Measurements from ENCODE around the gene NEK7.
"Not testable (repeated sequence)": the region's sequence is repeated elsewhere in the genome, so short reads cannot be mapped to it uniquely, and the experiment has no call there.

Gene NEK7

DNA sequence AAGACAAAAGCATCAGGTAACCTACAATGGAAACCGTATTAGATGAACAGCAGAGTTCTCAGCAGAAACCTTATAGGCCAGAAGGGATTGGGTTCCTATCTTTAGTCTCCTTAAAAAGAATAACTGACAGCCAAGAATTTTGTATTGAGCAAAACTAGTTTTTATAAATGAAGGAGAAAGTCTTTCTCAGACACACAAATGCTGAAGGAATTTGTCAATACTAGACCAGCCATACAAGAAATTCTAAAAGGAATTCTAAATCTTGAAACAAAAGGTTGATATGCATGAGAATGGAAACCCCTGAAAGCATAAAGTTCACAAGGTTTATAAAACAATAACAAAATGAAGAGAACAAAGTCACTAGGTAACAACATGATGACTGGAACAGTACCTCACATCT is 58.1 kb downstream of the NEK7 start:
- Histone ChIP-seq H3K4me1 (ENCODE audit: control insufficient read depth in 2 of 2, insufficient read depth in 1 of 2, low read depth in 1 of 2, low read length in 2 of 2) (no peaks in the 10 kb centered on the region), H3K18ac (ENCODE audit: low read length) (no peak overlapping the region), H3K27me3 (ENCODE audit: control insufficient read depth in 3 of 3, insufficient read depth in 3 of 3, low read depth in 1 of 3, low read length in 3 of 3) (no peaks in the 10 kb centered on the region), H2AK5ac (ENCODE audit: low read depth, low read length) (no peak overlapping the region), H3K23ac (ENCODE audit: low read depth, low read length, poor library complexity) (no peak overlapping the region), H2BK120ac (ENCODE audit: low read depth, low read length) (no peak overlapping the region), H3K9me3 (replicated peaks in 1 of 2; ENCODE audit: control insufficient read depth in 2 of 2, insufficient read depth in 1 of 2, low read depth in 1 of 2, low read length in 2 of 2) (peaks cover 9 to 48% of the 10 kb centered on the region in 2 donors), H3K4me3 (ENCODE audit: low read length in 2 of 2) (no peak overlapping the region), H2BK12ac (ENCODE audit: low read length) (no peak overlapping the region), H3K4me2 (ENCODE audit: insufficient read depth, low read length, poor library complexity, severe bottlenecking) (no peak overlapping the region), H3K36me3 (replicated peaks in 1 of 2; ENCODE audit: control insufficient read depth in 2 of 2, insufficient read depth in 2 of 2, low read length in 2 of 2) (peaks cover 10 to 13% of the 10 kb centered on the region in 2 donors), H3K9ac (ENCODE audit: low read depth, low read length, poor library complexity) (no peak overlapping the region), H3K14ac (ENCODE audit: low read length) (no peak overlapping the region), H2AFZ (ENCODE audit: low read length) (no peak overlapping the region), H3K79me1 (ENCODE audit: low read depth, low read length) (no peaks in the 10 kb centered on the region), H4K91ac (ENCODE audit: low read depth, low read length, poor library complexity) (no peak overlapping the region), H3K27ac (replicated peaks; ENCODE audit: low read length) (no peak overlapping the region), H3K4ac (ENCODE audit: low read length) (no peak overlapping the region), H4K8ac (ENCODE audit: low read depth, low read length) (no peak overlapping the region), H2BK5ac (ENCODE audit: low read length) (no peak overlapping the region), H2BK15ac (ENCODE audit: low read length) (no peak overlapping the region)
- DNase-seq (ENCODE audit: low spot score), result no peak
- no CpG with 5 or more reads among the region's 1 CpG for WGBS, 2 donors (ENCODE audit: extremely low coverage in 2 of 2, insufficient read length in 2 of 2, insufficient replicate concordance in 1 of 2)

DNA sequence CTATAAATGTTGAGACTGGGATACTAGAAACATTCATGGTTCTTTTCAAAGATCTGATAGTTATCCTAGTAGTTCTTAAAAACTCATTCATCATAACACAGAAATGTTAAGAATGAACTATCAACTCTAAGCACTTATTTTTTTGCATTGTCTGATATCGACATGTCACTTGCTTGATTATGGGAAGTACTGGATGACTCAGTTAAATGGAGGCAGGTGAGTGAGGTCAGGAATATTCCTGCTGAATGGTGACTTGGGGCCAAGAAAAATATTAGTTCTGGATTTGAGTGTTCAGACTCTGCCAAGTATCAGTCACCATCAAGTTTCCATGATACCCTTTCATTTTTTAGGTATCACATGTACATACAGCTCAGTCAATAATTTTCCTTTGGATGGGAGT is 63.6 kb downstream of the NEK7 start:
- Histone ChIP-seq H4K8ac (ENCODE audit: low read depth, low read length) (no peak overlapping the region), H2BK5ac (ENCODE audit: low read length) (no peak overlapping the region), H3K9me3 (replicated peaks in 1 of 2; ENCODE audit: control insufficient read depth in 2 of 2, insufficient read depth in 1 of 2, low read depth in 1 of 2, low read length in 2 of 2) (peaks cover 0 to 9% of the 10 kb centered on the region in 2 donors), H2BK120ac (ENCODE audit: low read depth, low read length) (no peak overlapping the region), H3K27ac (replicated peaks; ENCODE audit: low read length) (no peak overlapping the region), H3K4ac (ENCODE audit: low read length) (no peak overlapping the region), H3K4me1 (ENCODE audit: control insufficient read depth in 2 of 2, insufficient read depth in 1 of 2, low read depth in 1 of 2, low read length in 2 of 2) (no peaks in the 10 kb centered on the region), H3K18ac (ENCODE audit: low read length) (no peak overlapping the region), H2AFZ (ENCODE audit: low read length) (no peak overlapping the region), H3K4me3 (ENCODE audit: low read length in 2 of 2) (no peak overlapping the region), H4K91ac (ENCODE audit: low read depth, low read length, poor library complexity) (no peak overlapping the region), H3K9ac (ENCODE audit: low read depth, low read length, poor library complexity) (no peak overlapping the region), H3K14ac (ENCODE audit: low read length) (no peak overlapping the region), H3K79me1 (ENCODE audit: low read depth, low read length) (no peaks in the 10 kb centered on the region), H3K23ac (ENCODE audit: low read depth, low read length, poor library complexity) (no peak overlapping the region), H2AK5ac (ENCODE audit: low read depth, low read length) (no peak overlapping the region), H2BK15ac (ENCODE audit: low read length) (no peak overlapping the region), H3K4me2 (ENCODE audit: insufficient read depth, low read length, poor library complexity, severe bottlenecking) (no peak overlapping the region), H3K36me3 (replicated peaks in 1 of 2; ENCODE audit: control insufficient read depth in 2 of 2, insufficient read depth in 2 of 2, low read length in 2 of 2) (no peaks in the 10 kb centered on the region), H2BK12ac (ENCODE audit: low read length) (no peak overlapping the region), H3K27me3 (ENCODE audit: control insufficient read depth in 3 of 3, insufficient read depth in 3 of 3, low read depth in 1 of 3, low read length in 3 of 3) (no peaks in the 10 kb centered on the region)
- no peak for DNase-seq (ENCODE audit: low spot score)
- WGBS, 2 donors (ENCODE audit: extremely low coverage in 2 of 2, insufficient read length in 2 of 2, insufficient replicate concordance in 1 of 2), result no CpG with 5 or more reads among the region's 1 CpG

DNA sequence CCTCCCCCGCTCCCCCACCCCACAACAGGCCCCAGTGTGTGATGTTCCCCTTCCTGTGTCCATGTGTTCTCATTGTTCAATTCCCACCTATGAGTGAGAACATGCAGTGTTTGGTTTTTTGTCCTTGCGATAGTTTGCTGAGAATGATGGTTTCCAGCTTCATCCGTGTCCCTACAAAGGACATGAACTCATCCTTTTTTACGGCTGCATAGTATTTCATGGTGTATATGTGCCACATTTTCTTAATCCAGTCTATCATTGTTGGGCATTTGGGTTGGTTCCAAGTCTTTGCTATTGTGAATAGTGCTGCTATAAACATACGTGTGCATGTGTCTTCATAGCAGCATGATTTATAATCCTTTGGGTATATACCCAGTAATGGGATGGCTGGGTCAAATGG is 70.2 kb downstream of the NEK7 start:
- no CpG with 5 or more reads among the region's 5 CpGs for WGBS, 2 donors (ENCODE audit: extremely low coverage in 2 of 2, insufficient read length in 2 of 2, insufficient replicate concordance in 1 of 2)
- not testable (repeated sequence) for H3K14ac ChIP-seq (ENCODE audit: low read length); H3K27me3 ChIP-seq (ENCODE audit: control insufficient read depth in 3 of 3, insufficient read depth in 3 of 3, low read depth in 1 of 3, low read length in 3 of 3)

DNA sequence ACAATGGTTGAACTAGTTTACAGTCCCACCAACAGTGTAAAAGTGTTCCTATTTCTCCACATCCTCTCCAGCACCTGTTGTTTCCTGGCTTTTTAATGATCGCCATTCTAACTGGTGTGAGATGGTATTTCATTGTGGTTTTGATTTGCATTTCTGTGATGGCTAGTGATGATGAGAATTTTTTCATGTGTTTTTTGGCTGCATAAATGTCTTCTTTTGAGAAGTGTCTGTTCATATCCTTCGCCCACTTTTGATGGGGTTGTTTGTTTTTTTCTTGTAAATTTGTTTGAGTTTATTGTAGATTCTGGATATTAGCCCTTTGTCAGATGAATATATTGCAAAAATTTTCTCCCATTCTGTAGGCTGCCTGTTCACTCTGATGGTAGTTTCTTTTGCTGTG is 70.7 kb downstream of the NEK7 start:
- not testable (repeated sequence) for H2BK12ac ChIP-seq (ENCODE audit: low read length); H3K27ac ChIP-seq (replicated peaks; ENCODE audit: low read length); H3K9ac ChIP-seq (ENCODE audit: low read depth, low read length, poor library complexity); H3K23ac ChIP-seq (ENCODE audit: low read depth, low read length, poor library complexity); H2BK120ac ChIP-seq (ENCODE audit: low read depth, low read length); H3K4me3 ChIP-seq (ENCODE audit: low read length in 2 of 2); H3K36me3 ChIP-seq (replicated peaks in 1 of 2; ENCODE audit: control insufficient read depth in 2 of 2, insufficient read depth in 2 of 2, low read length in 2 of 2); H3K4ac ChIP-seq (ENCODE audit: low read length); H3K18ac ChIP-seq (ENCODE audit: low read length); H2BK5ac ChIP-seq (ENCODE audit: low read length); DNase-seq (ENCODE audit: low spot score); H3K79me1 ChIP-seq (ENCODE audit: low read depth, low read length); H4K8ac ChIP-seq (ENCODE audit: low read depth, low read length); H3K4me2 ChIP-seq (ENCODE audit: insufficient read depth, low read length, poor library complexity, severe bottlenecking); H2AK5ac ChIP-seq (ENCODE audit: low read depth, low read length); H3K4me1 ChIP-seq (ENCODE audit: control insufficient read depth in 2 of 2, insufficient read depth in 1 of 2, low read depth in 1 of 2, low read length in 2 of 2); H4K91ac ChIP-seq (ENCODE audit: low read depth, low read length, poor library complexity); H3K9me3 ChIP-seq (replicated peaks in 1 of 2; ENCODE audit: control insufficient read depth in 2 of 2, insufficient read depth in 1 of 2, low read depth in 1 of 2, low read length in 2 of 2); H3K14ac ChIP-seq (ENCODE audit: low read length); H3K27me3 ChIP-seq (ENCODE audit: control insufficient read depth in 3 of 3, insufficient read depth in 3 of 3, low read depth in 1 of 3, low read length in 3 of 3); H2AFZ ChIP-seq (ENCODE audit: low read length); H2BK15ac ChIP-seq (ENCODE audit: low read length)
- WGBS, 2 donors (ENCODE audit: extremely low coverage in 2 of 2, insufficient read length in 2 of 2, insufficient replicate concordance in 1 of 2), result no CpG with 5 or more reads among the region's 2 CpGs

More for the DNA sequence above, 70.2 kb downstream of the NEK7 start:
- H3K4me1 ChIP-seq (ENCODE audit: control insufficient read depth in 2 of 2, insufficient read depth in 1 of 2, low read depth in 1 of 2, low read length in 2 of 2); H2AFZ ChIP-seq (ENCODE audit: low read length); H3K36me3 ChIP-seq (replicated peaks in 1 of 2; ENCODE audit: control insufficient read depth in 2 of 2, insufficient read depth in 2 of 2, low read length in 2 of 2); H2BK120ac ChIP-seq (ENCODE audit: low read depth, low read length); H4K91ac ChIP-seq (ENCODE audit: low read depth, low read length, poor library complexity); H2BK15ac ChIP-seq (ENCODE audit: low read length); H3K9ac ChIP-seq (ENCODE audit: low read depth, low read length, poor library complexity); H4K8ac ChIP-seq (ENCODE audit: low read depth, low read length); DNase-seq (ENCODE audit: low spot score); H3K4me3 ChIP-seq (ENCODE audit: low read length in 2 of 2); H3K18ac ChIP-seq (ENCODE audit: low read length); H3K4me2 ChIP-seq (ENCODE audit: insufficient read depth, low read length, poor library complexity, severe bottlenecking); H3K23ac ChIP-seq (ENCODE audit: low read depth, low read length, poor library complexity); H3K9me3 ChIP-seq (replicated peaks in 1 of 2; ENCODE audit: control insufficient read depth in 2 of 2, insufficient read depth in 1 of 2, low read depth in 1 of 2, low read length in 2 of 2); H2AK5ac ChIP-seq (ENCODE audit: low read depth, low read length); H3K4ac ChIP-seq (ENCODE audit: low read length); H3K27ac ChIP-seq (replicated peaks; ENCODE audit: low read length); H2BK5ac ChIP-seq (ENCODE audit: low read length); H2BK12ac ChIP-seq (ENCODE audit: low read length); H3K79me1 ChIP-seq (ENCODE audit: low read depth, low read length): not testable (repeated sequence)
